ENCODE data around the gene PRKCB.

DNA sequence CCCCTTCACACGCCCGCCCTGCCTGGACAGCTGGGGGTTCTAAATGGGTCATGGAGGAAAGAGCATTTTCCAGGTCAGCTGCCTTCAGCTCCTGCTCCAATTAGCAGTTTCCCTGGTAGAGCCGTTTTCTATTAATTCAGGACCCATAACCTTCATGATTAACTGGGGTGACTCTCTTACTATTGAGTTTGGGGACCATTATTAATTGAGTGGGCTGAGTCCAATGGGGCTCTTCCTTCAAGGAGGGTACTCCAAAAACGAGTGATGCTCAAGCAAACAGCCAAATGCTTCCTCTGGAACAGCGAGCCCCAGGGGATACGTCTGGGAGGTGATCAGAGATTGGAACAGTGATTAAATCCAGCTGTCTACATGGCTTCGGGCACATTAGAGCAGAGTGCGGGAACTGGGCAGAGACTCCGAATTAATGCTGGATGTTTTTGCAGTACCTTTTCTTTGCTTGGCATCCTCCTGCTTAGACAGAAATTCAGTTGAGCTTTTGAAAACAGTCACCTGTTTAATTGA lies 352.3 kb downstream of the PRKCB start:
- TF ChIP-seq, protein P1, sequence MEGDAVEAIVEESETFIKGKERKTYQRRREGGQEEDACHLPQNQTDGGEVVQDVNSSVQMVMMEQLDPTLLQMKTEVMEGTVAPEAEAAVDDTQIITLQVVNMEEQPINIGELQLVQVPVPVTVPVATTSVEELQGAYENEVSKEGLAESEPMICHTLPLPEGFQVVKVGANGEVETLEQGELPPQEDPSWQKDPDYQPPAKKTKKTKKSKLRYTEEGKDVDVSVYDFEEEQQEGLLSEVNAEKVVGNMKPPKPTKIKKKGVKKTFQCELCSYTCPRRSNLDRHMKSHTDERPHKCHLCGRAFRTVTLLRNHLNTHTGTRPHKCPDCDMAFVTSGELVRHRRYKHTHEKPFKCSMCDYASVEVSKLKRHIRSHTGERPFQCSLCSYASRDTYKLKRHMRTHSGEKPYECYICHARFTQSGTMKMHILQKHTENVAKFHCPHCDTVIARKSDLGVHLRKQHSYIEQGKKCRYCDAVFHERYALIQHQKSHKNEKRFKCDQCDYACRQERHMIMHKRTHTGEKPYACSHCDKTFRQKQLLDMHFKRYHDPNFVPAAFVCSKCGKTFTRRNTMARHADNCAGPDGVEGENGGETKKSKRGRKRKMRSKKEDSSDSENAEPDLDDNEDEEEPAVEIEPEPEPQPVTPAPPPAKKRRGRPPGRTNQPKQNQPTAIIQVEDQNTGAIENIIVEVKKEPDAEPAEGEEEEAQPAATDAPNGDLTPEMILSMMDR (IDR thresholded peaks at IDR 0.05), result no peak
- TF ChIP-seq POLR2A (IDR thresholded peaks at IDR 0.05), result no peak
